Measurements from ENCODE around the gene FIGNL2.

Gene FIGNL2

DNA sequence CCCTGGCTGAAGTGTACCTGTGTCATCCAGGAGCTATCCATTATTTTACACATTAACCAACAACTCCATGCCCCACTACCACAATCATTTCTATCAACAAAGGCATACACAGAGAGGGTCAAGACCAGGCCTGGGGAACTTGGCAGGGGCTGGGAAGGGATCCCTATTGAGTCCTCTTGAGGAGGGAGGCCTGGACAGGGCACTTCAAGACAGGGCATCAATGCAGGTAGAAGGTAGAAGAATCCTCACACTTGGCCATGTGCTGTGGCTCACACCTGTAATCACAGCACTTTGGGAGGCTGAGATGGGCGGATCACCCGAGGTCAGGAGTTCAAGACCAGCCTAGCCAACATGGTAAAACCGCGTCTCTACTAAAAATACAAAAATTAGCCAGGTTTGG lies 26.0 kb upstream of the FIGNL2 start:
- DNase-seq (ENCODE audit: low read depth) = no peak

DNA sequence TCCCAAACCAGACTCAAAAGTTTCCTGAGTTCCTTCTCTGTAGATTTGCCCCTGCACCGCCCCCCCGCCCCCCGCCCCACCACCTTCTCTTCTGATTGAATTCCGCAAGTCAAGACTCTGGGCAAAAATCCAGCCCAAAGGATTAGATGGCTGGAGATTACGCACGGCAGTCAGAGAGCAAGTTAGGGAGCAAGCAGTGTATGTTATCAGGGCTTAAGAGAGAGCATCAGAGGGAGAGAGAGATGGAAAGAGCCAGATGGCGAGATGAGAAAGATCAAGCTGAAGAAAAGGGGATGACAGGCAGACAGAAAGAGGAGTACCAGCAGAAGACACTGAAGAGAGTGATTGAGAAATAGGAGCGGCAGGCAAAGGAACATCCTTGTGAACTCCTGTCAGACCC lies 25.5 kb upstream of the FIGNL2 start:
- DNase-seq (ENCODE audit: low read depth) = no peak

DNA sequence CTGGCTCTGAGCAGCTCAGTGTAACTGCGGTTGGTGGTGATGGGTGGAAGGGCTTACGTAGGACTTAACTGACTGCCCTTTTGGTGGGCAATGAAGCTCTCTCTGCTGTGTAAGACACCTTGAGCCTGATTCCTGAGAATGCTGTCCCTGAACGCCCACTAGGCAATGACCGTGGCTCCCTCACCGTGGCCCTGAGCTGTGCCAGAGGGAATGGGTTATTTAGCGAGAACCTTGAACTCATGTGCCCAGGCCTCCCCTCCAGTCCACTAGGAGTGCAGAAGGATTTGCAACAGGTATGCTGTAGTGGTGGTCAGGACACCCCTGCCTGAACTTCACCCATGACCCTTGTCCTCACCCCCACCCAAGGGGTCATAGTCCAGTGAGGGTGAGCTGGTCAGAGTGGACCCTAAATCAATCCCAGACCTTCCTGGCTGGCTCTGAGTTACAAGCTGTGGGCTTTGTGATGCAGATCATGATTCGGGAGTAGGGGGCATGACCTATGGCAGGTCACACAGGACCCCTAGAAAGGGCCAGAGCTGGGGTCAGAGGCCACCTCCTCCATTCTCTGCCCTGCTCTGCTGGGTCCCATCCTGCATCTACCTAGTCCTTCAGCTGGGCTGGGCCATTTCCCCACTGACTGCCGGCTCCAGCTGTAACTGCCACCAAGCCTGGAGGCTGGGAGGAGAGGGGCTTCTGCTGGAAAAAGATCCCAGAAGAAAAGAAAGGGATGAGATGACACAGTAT lies 24.9 kb upstream of the FIGNL2 start:
- no peak for DNase-seq (ENCODE audit: low read depth)

DNA sequence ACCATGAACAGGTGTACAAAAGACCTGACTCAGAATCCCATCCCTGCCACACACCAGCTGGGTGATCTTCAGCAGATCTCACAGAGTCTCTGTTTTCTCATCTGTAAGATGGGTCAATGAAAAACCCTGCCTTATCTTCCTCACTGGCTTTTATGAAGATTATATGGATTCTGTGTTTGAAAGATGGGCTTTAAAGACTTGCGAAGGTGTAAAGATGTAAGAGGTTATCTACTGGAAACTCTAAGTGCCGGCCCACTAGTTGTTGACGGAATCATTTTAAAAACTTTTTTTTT lies 24.1 kb upstream of the FIGNL2 start:
- DNase-seq (ENCODE audit: low read depth) = no peak

DNA sequence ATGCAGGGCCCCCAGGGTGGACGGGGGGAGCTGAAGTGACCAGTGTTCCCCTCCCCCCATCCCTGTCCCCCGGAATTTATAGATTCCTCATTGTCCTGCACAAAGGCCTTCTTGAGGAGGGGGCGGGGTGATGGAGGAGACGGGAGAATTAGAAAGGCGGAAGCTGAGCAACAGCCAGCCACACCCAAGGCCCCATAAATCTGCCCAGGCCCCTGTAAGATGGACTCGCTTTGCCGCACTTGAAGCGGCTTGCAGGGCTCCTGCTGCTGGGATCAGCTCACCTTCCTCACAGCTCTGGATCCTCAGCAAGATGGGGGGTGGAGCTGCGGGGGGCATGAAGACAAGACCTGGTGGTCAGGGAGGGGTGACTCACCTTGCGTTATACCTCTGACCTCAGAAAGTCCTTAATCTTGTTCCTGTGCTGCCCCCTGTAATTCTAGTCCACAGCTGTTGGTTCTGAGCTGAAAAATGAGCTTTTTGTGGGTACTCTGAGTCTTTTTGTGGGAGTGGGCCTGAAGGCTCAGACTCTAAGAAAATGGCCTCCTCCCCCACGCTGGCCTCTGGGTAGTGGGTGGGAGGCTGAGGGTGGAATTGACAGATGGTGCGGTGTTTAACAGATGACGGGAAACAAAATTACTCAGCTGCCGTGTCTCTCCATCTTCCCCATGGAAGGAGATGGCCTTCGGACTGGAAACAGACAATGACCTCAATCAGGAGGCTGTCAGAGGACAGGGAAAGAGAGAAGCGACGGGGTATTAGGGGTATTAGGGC lies 23.6 kb upstream of the FIGNL2 start:
- no peak for DNase-seq (ENCODE audit: low read depth)

DNA sequence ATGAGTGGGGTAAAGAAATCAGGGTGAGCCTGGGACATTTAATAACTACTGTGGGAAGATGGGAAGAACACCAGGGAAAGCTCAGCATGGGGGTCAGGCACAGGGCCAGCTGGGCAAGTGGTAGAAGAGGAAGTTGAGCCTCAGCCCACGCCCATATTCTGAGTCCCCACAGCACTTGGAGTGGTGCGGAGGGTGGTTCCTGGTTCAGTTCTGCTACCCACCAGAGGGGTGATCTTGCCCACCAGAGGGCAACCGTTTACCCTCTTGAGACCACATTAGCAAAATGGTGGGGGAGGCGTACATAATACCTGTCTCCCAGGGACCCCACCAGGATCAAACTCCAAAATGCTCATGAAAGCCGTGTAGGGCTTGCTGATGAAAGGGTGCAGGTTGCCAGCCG lies 22.6 kb upstream of the FIGNL2 start:
- no peak for DNase-seq (ENCODE audit: low read depth)

DNA sequence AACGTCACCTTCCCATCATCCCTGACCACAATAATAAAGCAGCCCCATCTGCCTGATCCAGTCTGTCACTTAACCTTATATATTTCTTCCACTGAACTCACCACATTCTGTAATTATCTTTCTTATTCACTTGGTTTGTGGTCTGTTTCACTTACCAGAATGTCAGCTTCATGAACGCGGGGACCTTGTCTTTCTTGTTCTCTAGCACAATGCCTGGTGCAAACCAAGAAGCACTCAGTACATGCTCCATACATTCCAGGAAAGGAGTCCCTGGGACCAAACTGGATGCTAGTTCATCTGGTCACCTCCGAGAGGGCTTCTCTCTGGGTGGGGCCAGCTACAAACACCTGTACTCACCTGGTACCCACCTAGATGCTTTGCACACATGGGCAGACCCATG lies 22.0 kb upstream of the FIGNL2 start:
- no peak for DNase-seq (ENCODE audit: low read depth)

DNA sequence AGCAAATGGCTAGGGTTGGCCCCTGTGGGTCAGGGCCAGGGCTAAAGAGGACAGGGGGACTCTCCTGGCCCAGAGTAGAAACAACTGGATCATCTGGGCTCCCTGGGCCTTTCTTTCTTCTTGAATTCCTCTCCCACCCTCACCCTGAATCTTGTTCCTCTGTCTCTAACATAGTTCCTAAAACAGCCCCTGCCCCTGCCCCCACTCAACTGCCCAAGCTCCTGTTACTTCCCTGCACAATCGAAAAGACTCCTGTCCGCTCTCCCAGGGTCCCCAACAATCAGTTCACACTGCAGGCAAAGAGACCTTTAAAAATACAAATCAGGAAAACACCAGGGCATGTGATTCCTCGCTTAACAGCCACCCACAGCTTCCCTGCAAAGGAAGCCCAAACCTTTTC lies 21.4 kb upstream of the FIGNL2 start:
- DNase-seq (ENCODE audit: low read depth) = no peak

DNA sequence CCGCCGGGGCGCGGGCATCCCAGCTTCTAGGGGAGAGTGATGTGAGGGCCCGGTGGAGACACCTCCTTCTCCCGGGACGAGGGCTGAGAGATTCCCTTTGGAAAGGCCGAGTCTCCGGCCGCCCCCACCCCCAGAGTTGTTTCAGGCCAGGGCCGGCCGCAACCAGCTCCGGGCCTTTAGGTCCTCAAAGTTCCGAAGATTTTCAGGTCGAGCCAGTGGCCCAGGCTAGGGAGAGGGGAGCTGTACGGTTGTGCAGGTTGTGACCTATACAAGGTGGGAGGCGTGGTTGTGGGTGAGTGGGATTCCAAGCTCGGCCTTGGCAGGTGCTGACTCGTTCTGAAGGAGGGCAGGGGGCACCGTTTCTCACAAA lies 21.0 kb upstream of the FIGNL2 start:
- no peak for DNase-seq (ENCODE audit: low read depth)

DNA sequence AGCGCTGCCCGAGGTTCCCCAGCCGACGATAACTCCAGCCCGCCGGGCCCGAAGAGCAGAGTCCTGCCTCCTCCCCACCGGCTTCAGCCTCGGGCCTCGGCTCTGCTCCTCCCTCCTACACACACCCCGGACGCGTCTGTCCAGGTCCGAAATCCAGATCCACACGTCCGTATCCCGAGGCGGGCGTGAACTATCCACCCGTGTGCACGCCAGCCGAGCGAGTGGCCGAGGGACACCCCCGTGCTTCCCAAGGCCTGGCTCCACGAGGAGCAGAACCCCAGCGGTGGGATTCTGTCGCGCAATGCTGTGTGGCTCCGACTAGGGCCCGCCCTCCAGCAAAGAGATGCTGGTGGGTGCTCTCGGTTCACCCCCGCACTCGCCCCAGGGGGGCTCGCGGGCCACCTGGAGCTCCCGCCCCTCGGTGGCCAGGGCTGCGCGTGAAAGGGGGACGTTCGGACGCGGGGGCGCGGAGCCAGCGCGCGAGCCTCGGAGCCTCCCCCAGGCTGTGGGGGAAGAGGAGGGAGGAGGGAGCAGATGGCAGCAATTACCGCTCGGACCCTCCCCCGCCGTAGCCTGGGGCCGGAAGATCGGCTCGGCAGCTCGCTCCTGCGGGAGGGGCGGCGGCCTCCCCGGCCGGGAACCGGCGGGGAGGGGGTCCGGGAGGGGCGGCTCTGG lies 20.4 kb upstream of the FIGNL2 start:
- DNase-seq (ENCODE audit: low read depth) = no peak

DNA sequence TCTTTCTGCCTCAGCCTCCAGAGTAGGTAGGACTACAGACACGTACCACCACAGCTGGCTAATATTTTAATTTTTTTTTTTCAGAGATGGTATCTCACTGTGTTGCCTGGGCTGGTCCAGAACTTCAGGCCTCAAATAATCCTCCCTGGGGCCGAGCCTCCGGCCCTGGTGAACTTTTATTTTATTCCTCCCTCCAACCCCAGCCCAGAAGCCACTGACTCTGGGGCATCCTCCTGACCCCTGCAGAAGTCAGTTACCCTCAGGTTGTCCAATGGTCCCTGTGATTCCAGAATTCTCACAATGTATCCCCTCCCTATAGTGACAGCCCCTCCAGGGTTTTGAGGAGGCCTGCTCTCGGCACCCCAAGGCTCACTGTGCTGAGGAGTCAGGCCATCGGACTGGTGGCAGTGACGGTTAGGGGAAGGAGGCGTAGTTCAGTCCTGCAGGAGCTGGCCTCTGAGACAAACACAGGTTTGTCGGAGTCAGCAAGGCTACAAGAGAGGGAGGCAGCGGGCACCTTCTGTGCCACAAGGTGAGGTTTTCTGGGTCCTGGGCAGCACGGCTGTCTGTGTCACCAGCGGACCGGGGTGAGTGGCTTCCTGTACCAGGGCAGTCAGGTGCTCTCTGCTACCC lies 19.4 kb upstream of the FIGNL2 start:
- DNase-seq (ENCODE audit: low read depth) = no peak

DNA sequence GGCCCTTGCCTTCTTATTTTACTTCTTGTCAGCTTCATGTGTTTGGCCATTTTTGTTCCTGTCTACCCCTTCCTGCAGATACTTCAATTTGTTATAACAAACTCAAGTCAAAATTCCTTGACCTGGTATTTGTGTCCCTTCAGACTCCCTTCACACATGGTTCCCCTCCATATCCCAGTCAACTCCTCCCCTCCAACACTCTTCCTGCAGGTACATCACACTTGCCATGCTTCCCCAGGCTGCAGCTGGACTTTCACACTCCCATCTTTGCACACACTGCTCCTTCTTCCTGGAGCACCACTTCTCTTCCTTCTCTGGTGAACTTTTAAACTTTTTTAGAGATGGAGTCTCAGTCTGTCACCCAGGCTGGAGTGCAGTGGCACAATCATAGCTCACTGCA lies 18.9 kb upstream of the FIGNL2 start:
- no peak for DNase-seq (ENCODE audit: low read depth)

DNA sequence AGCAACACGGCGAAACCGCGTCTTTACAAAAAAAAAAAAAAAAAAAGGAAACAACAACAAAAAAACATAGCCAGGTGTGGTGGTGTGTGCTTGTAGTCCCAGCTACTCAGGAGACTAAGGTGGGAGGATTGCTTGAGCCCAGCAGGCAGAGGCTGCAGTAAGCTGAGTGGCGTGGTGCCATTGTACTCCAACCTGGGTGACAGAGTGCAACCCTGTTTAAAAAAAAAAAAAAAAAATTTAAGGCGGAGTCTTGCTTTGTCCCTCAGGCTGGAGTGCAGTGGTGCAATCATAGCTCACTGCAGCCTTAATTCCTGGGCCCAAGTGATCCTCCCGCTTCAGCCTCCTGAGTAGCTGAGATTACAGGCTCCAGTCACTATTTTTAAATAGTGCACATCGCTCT lies 18.2 kb upstream of the FIGNL2 start:
- no peak for DNase-seq (ENCODE audit: low read depth)

DNA sequence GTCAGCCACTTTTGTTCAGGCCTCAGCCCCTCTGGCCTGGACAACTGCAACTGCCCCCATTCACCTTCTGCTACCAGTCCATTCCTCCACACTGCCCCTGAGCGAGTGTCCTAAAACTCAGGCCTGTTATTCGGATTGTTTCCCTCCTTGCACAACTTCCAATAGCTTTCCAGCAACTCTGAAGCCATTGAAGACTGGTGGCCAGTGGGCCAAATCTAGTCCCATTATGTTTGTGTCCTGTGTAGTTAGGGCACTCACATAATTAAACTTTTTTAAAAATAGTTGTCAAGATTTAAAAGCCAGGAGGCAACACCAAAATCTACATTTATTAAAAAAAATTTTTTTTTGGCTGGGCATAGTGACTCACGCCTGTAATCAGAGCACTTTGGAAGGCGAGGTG lies 17.8 kb upstream of the FIGNL2 start:
- no peak for DNase-seq (ENCODE audit: low read depth)

DNA sequence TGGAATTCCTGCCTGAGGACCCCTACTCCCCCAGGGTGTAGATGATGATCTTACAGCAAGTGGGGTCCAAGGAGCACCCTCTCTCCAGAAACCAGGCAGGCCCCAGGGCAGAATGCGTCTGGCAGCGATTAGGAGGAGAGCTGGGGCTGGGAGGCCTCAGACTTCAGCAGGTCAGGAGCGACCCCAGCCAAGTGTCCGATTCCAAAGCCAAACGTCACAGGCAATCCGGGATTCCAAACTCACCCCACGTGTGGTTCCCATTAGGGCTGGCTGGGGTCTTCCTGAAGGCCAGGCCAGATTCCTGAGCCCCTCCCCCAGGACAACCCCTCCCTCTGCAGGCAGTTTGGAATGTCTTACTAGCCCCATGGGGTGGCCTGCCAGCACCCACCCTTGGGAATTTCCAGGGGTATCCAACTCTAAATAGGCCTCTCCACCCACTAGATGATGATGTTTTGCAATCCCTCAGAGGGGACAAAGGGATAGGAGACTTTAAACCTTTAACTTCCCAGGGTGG lies 17.3 kb upstream of the FIGNL2 start:
- DNase-seq (ENCODE audit: low read depth) = no peak

DNA sequence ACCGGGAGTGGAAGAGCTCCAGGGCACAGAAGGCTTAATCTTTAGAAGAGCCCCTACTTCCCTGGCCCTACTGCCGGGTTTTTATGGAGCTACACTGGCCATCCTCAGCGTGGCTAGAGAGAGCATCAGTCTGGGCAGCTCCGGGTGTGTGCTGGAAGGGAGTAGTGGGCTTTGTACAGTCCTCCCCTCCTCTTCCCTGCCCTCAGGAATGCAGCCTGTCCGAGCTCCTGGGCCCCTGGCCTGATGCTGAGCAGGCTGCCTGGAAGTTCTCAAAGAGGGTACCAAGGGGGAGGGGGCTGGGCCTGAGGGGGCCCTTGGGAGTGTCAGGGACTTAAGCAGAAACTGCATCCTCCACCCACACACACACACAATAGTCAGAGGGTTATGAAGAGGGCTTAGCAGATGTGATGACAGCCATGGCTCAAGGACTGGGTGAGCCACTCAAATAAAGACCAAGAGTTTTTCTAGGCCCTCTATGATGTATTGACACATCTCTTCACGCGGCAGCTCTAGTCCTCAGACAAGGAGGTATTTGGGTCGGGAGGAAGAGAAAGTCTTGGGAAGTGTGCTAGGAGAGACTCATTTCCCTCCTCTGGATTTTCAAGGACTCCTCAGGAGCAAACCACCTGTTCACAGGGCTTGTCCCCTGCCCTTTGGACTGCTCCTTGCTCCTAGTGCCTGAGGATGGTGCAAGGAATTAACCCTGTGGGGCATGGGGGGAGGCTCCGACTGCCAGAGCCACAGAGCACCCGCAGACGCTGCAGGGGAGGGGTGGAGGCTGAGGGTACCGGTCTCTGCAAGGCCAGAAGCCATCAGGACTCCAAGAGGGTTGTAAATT lies 16.5 kb upstream of the FIGNL2 start:
- no peak for DNase-seq (ENCODE audit: low read depth)

DNA sequence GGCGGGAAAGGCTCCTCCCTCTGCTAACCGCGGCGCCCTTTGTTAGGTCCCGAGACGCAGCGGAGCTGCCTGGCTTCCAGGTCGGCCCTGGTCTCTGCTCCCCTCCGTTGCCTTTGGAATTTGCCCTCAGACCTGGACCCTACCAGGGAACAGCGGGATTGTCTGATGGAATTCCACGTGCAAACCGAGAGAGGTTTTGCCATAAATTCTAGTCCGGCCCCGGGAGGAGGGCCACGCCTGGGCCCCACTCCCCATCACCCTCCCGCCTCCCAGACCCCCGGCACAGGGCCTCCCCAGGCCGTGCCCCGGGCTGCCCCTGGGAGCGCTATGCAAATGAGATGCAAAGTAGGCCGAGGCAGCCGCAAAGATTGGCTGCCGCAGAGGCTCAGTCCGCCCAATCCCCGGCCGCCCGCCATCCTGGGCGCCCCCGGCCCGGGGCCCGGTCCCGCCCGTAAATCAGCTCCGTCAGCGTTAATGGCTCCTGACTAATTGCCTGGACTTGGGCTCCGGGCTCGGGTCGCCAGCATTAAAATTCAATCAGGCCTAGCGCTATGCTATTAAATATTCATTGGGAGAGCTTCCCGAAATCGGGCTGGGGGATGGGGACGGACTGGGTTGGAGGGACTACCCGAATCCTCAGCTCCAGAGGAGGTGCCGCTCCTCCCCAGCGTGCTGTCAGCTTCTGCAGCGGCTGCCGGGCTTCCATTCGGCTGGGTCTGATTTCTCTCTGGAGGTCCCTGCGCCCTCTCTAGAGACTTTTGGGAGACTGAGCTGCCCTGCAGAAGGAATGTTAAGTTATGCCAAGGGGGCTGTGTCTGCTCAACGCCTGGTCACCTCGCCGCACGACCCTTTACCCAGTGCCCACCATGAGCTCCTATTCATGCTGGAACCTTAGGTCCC lies 15.7 kb upstream of the FIGNL2 start:
- DNase-seq (ENCODE audit: low read depth) = no peak

DNA sequence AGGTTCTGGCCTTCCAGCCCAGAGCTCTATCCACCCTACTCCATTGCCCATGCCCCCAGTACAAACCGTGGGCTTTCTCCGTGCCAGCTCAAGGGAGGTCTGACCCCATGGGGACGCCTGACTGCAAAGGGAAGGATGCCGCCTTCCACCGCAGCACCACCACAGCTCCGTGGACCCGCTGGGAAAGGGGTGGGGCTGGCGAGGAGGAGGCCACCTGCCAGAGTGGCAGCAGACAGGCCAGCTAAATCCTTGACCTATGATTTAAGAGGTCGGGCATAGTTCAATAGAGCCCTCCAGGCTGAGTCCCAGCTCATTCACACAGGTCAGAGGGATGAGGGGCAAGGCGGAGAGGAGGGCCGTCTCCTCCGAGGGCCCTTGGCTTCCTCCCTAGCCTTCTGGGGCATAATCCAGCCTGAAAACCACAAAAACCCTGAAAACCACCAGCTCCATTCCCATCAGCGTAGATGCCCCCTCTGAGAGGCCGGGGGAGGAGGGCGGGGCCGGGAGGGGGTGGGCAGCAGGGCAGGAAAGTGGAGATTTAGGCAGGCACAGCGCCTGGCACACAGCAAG lies 14.9 kb upstream of the FIGNL2 start:
- DNase-seq (ENCODE audit: low read depth) = no peak

DNA sequence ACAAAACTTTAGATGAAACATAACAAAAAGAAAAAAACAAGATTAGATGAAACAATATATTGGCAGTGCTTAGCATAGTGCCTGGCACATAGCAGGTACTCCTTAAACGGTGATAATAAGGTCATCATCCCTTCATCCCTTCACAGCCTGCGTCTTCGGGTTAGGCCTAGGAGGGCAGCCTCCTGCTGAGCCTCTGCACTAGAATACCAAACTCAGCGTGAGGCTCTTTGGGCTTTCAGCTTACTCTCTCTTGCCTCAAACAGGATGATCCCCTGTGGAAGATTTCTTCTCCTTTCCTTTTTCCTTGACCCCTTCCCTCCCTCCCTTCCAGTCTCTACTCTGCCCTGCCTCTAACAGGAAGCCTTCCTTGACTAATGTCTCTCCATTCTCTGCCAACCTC lies 14.4 kb upstream of the FIGNL2 start:
- no peak for DNase-seq (ENCODE audit: low read depth)

DNA sequence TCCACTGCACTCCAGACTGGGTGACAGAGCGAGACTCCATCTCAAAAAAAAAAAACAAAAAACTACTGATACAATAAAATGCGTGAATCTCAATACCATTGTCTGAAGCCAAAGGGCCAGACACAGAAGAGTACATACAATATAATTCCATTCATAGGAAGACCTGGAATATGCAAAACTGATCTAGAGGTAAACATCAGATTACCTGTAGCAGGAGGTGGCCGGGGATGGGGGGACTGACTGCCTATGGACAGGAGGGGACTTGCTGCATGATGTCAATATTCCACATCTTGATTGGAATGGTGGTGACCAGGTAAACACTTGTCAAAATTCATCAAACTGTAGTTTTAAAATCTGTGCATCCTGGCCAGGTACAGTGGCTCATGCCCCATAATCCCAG lies 12.5 kb upstream of the FIGNL2 start:
- DNase-seq (ENCODE audit: low read depth) = no peak

Measured in non-pigmented ciliary epithelial cell (primary cell).